K562 (cell line): ENCODE measurements around the gene SCRN2. TPM values are rescaled to one million over a fixed set of nuclear protein-coding genes. Genes with fewer than 3 reads are reported as not detected.
A peak's percentile ranks its signal among the peaks of the same experiment; 100 is the strongest.

Experiments used
- ATAC-seq: fragments of 200-7000 bp; cut with Tn5 transposase; 3 replicates; pipeline ENCODE4 v1.9.1; 2020; ENCODE audit warnings: moderate library complexity
- BruUV-seq: library from RNA; stranded (reverse); fragments of 400-500 nt; replicated peaks from 2 replicates; lab custom pipeline; 2021; lab: Mats Ljungman, UMichigan
- CTCF ChIA-PET: fragments of 300-600 bp; formaldehyde crosslinking; extraction: SDS; loops from one replicate; lab custom pipeline; 2021; ENCODE audit warnings: low intra/inter-chr PET ratio; lab: Yijun Ruan, JAX
- POLR2A ChIA-PET: fragments of 300-600, 350-650 bp; sonication (Branson Sonifier 250); formaldehyde crosslinking; extraction: SDS; loops from one replicate; lab custom pipeline; 2021; ENCODE audit warnings: antibody characterized with exemption, inconsistent platforms; lab: Yijun Ruan, JAX
- DNase-seq, 4 experiments: peaks; one replicate each; pipeline versions ENCODE4 v3.0.0 to v3.0.0-alpha.2; 2011 to 2018; ENCODE audit warnings: low spot score in 3 of 4, mixed read lengths in 3 of 4; ENCODE audit errors: extremely low read depth in 1 of 4
- FAIRE-seq: peaks from 2 replicates; lab custom pipeline; 2011; peaks lifted over from hg19 to GRCh38; lab: Jason Lieb, UNC
- H2AFZ ChIP-seq: 2 replicates; pipeline ENCODE4 v1.6.0; 2011; ENCODE audit warnings: low read depth, low read length, control low read depth, inconsistent platforms
- H3K27ac ChIP-seq: fragments of 200-600 bp; 3 replicates; pipeline ENCODE4 v1.8.0; 2011; ENCODE audit warnings: low read depth, mild to moderate bottlenecking, control low read depth, inconsistent platforms, low read length, moderate library complexity, mixed read lengths; ENCODE audit errors: extremely low read depth
- H3K27me3 ChIP-seq, 2 experiments: fragments of 300-600 bp in 1 of 2; 2 replicates in 1 of 2; 3 replicates in 1 of 2; pipeline versions ENCODE4 v1.6.0 to v1.8.0; 2011; ENCODE audit warnings: inconsistent platforms in 2 of 2, low read length in 2 of 2, mild to moderate bottlenecking in 1 of 2, mixed read lengths in 1 of 2, moderate library complexity in 1 of 2; ENCODE audit not compliant: control insufficient read depth in 2 of 2, insufficient read depth in 2 of 2
- H3K36me3 ChIP-seq: fragments of 300-600 bp; 3 replicates; pipeline ENCODE4 v1.8.0; 2011; ENCODE audit warnings: mild to moderate bottlenecking, low read length, inconsistent platforms; ENCODE audit not compliant: control insufficient read depth, insufficient read depth
- H3K4me1 ChIP-seq, 2 experiments: fragments of 200-600 bp in 1 of 2; replicated peaks in 1 of 2; 2 replicates in 1 of 2; 3 replicates in 1 of 2; pipeline versions ENCODE4 v1.5.1 to v1.8.0; 2011; ENCODE audit warnings: inconsistent platforms in 2 of 2, low read length in 2 of 2, mild to moderate bottlenecking in 1 of 2, mixed read lengths in 1 of 2, moderate library complexity in 1 of 2; ENCODE audit not compliant: control insufficient read depth in 2 of 2, insufficient read depth in 2 of 2
- H3K4me2 ChIP-seq: 2 replicates; pipeline ENCODE4 v1.6.1; 2011; ENCODE audit warnings: low read length, control low read depth, inconsistent platforms, mixed read lengths; ENCODE audit not compliant: insufficient read depth
- H3K4me3 ChIP-seq: fragments of 200-600 bp; sonication (generic), shearing (Covaris generic); 2 replicates; pipeline ENCODE4 v1.5.1; 2016; ENCODE audit warnings: control low read depth, inconsistent platforms
- H3K79me2 ChIP-seq: fragments of 200-600 bp; 3 replicates; pipeline ENCODE4 v1.8.0; 2011; ENCODE audit warnings: low read length, inconsistent platforms; ENCODE audit not compliant: control insufficient read depth, insufficient read depth
- H3K9ac ChIP-seq, 2 experiments: 2 replicates each; pipeline versions ENCODE4 v1.6.0 to v1.6.1; 2011; ENCODE audit warnings: low read depth in 2 of 2, low read length in 2 of 2, control low read depth in 1 of 2, inconsistent platforms in 1 of 2, mild to moderate bottlenecking in 1 of 2, mixed read lengths in 1 of 2; ENCODE audit not compliant: insufficient read depth in 1 of 2
- H3K9me1 ChIP-seq: one replicate; pipeline ENCODE4 v1.6.0; 2011; ENCODE audit warnings: inconsistent platforms, mild to moderate bottlenecking, low read length, moderate library complexity; ENCODE audit not compliant: control insufficient read depth, insufficient read depth
- H3K9me3 ChIP-seq: replicated peaks from 2 replicates; pipeline ENCODE4 v1.5.1; 2011; ENCODE audit warnings: low read depth, low read length, inconsistent platforms; ENCODE audit not compliant: control insufficient read depth, insufficient read depth
- H4K20me1 ChIP-seq: replicated peaks from 2 replicates; pipeline ENCODE4 v1.6.1; 2011; ENCODE audit warnings: low read length, inconsistent platforms, mixed read lengths; ENCODE audit not compliant: control insufficient read depth, insufficient read depth
- MAX ChIP-seq: sonication (generic); formaldehyde crosslinking; IDR thresholded peaks from 2 replicates; pipeline ENCODE4 v1.9.0; 2022; ENCODE audit warnings: mild to moderate bottlenecking, missing genetic modification reagents
- MAZ ChIP-seq, 2 experiments: fragments of 450-650 bp in 1 of 2; sonication (generic) in 1 of 2; formaldehyde crosslinking; IDR thresholded peaks in 1 of 2; conservative IDR thresholded peaks in 1 of 2; 2 replicates each; pipeline versions ENCODE4 v1.4.0 to v1.5.0; 2020; ENCODE audit warnings: mild to moderate bottlenecking in 1 of 2, missing genetic modification reagents in 1 of 2
- SIN3B ChIP-seq: fragments of 450-650 bp; IDR thresholded peaks from 2 replicates; pipeline ENCODE4 v1.6.1; 2017; ENCODE audit warnings: low read depth, mild to moderate bottlenecking, moderate library complexity
- STAT5A ChIP-seq: IDR thresholded peaks from 2 replicates; pipeline ENCODE4 v1.6.1; 2012; ENCODE audit warnings: low read length, inconsistent platforms, borderline replicate concordance
- WGBS: fragments of 100-300 bp; shearing (Covaris generic); methylation state at CpG from one replicate; pipeline ENCODE4 v1.1.6; 2016; ENCODE audit warnings: low coverage, mixed read lengths; ENCODE audit not compliant: insufficient coverage; ENCODE audit errors: missing lambda C conversion rate; 5-methylcytosine and 5-hydroxymethylcytosine counted together
- in situ Hi-C: fragments of 300-500 bp; cut with MboI; formaldehyde crosslinking; loops from 4 replicates; pipeline ENCODE4 v1.15.0; 2018; ENCODE audit warnings: inconsistent platforms, mixed read lengths
- intact Hi-C: fragments of 100-400 bp; cut with micrococcal nuclease; formaldehyde crosslinking; loops from 2 replicates; pipeline ENCODE4 v1.14.2; 2022
- polyA plus RNA-seq, 8 experiments: library from polyadenylated mRNA; depleted of rRNA in 4 of 8; stranded (reverse) in 5 of 8; unstranded in 3 of 8; fragments of >200 nt; fragmentation: Nextera tagmentation in 2 of 8; fragmentation: Illumina TruSeq in 1 of 8; extraction: Ambion mirVana in 2 of 8; extraction: Trizol in 1 of 8; gene quantifications; 2 replicates each; pipeline versions ENCODE4 v1.2.1 to v1.2.3, GENCODE V29; 2011 to 2014; ENCODE audit warnings: inconsistent platforms in 1 of 8, missing spikeins in 1 of 8
- total RNA-seq, 7 experiments: library from RNA; depleted of rRNA in 6 of 7; stranded (reverse); fragments of >200 nt in 6 of 7; fragmentation: Illumina TruSeq in 2 of 7; extraction: Trizol in 2 of 7; gene quantifications; 2 replicates each; pipeline versions ENCODE4 v1.2.1 to v1.2.3, GENCODE V29; 2011 to 2021; ENCODE audit warnings: low replicate concordance in 1 of 7
- TF ChIP-seq, protein P1 (sequence below): fragments of 450-650 bp; IDR thresholded peaks from 2 replicates; pipeline ENCODE4 v1.6.1; 2017; ENCODE audit warnings: mild to moderate bottlenecking, moderate library complexity

SCRN2 gene
- total and polyA plus RNA-seq, 9 of the 15 experiments (the other 6 are each of a cell fraction or from before 2014, with no cell fraction given) = 0.25 to 32.9 (median 13.6) TPM

GRCh38 chr17:47810200-47810821 is 30.8 kb downstream of the SCRN2 start (continued):
- TF ChIP-seq, protein P1, sequence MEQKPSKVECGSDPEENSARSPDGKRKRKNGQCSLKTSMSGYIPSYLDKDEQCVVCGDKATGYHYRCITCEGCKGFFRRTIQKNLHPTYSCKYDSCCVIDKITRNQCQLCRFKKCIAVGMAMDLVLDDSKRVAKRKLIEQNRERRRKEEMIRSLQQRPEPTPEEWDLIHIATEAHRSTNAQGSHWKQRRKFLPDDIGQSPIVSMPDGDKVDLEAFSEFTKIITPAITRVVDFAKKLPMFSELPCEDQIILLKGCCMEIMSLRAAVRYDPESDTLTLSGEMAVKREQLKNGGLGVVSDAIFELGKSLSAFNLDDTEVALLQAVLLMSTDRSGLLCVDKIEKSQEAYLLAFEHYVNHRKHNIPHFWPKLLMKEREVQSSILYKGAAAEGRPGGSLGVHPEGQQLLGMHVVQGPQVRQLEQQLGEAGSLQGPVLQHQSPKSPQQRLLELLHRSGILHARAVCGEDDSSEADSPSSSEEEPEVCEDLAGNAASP = peak; percentile 30; the same call in 1 of the 2 replicates
- TF ChIP-seq SIN3B (no peak), STAT5A (no peak)

GRCh38 chr17:47808830-47809480 is 32.1 kb downstream of the SCRN2 start:
- H2AFZ ChIP-seq = no peak overlapping the region
- peak overlapping the region in 1 of 2 experiments; percentile 74; a peak in 2 of 4 replicates for H3K9ac ChIP-seq
- H4K20me1 ChIP-seq = 0 out of 2 replicates have a peak, but pooled peaks cover 4% of the 10 kb centered on the region
- BruUV-seq = no TSS peak
- no peak overlapping the region for H3K27ac ChIP-seq
- H3K27me3 ChIP-seq = peaks cover 0 to 6% of the 10 kb centered on the region in 2 experiments; a peak in 1 of 5 replicates
- no peak overlapping the region for H3K4me3 ChIP-seq
- ChIA-PET POLR2A (interaction anchor here (0.6 kb wide), 1 partner anchor 70 kb away, joined by 3 read pairs; no protein-coding TSS in a partner anchor), CTCF (no interaction called here)
- intact Hi-C loops = no loop called here
- no peak for TF ChIP-seq MAZ (CRISPR knock-in tag; conservative IDR thresholded peaks at IDR 0.05 in 1 of 2, IDR thresholded peaks at IDR 0.05 in 1 of 2)
- peak; percentile 16; the same call in 1 of the 2 replicates for TF ChIP-seq MAX (CRISPR knock-in tag)
- H3K9me1 ChIP-seq = peaks cover 6% of the 10 kb centered on the region
- peaks cover 22 to 42% of the 10 kb centered on the region in 2 experiments for H3K4me1 ChIP-seq
- H3K36me3 ChIP-seq = peaks cover 27% of the 10 kb centered on the region; the same call in 1 of the 3 replicates
- no peak for DNase-seq
- 95% methylated on average over 22 of the region's 22 CpGs for whole genome bisulfite sequencing
- no peaks in the 10 kb centered on the region for H3K9me3 ChIP-seq
- FAIRE-seq = no peak
- H3K79me2 ChIP-seq = no peaks in the 10 kb centered on the region
- no peak for ATAC-seq
- H3K4me2 ChIP-seq = no peak overlapping the region
- in situ Hi-C loops = no loop called here
